Right renal cortex interstitium (tissue), 3 donors: Measurements from ENCODE around the gene FAM200C. TPM values are rescaled to one million over a fixed set of nuclear protein-coding genes. Genes with fewer than 3 reads are reported as not detected.
"Not testable (repeated sequence)": the region's sequence is repeated elsewhere in the genome, so short reads cannot be mapped to it uniquely, and the experiment has no call there.

ENCODE experiments used
- DNase-seq, 3 donors: peaks; one replicate each; pipeline ENCODE4 v3.0.0-alpha.2; 2013; ENCODE audit warnings: low read depth in 3 of 3, low spot score in 2 of 3
- polyA plus RNA-seq, 3 donors: library from polyadenylated mRNA; unstranded; fragments of 120-200 nt; gene quantifications; one replicate each; pipeline ENCODE4 v1.2.1, GENCODE V29; 2013; ENCODE audit not compliant: insufficient read length in 3 of 3

The FAM200C gene
- 10 to 100 TPM; 13.4 to 15.3 (median 14.5) TPM for polyA plus RNA-seq

DNA sequence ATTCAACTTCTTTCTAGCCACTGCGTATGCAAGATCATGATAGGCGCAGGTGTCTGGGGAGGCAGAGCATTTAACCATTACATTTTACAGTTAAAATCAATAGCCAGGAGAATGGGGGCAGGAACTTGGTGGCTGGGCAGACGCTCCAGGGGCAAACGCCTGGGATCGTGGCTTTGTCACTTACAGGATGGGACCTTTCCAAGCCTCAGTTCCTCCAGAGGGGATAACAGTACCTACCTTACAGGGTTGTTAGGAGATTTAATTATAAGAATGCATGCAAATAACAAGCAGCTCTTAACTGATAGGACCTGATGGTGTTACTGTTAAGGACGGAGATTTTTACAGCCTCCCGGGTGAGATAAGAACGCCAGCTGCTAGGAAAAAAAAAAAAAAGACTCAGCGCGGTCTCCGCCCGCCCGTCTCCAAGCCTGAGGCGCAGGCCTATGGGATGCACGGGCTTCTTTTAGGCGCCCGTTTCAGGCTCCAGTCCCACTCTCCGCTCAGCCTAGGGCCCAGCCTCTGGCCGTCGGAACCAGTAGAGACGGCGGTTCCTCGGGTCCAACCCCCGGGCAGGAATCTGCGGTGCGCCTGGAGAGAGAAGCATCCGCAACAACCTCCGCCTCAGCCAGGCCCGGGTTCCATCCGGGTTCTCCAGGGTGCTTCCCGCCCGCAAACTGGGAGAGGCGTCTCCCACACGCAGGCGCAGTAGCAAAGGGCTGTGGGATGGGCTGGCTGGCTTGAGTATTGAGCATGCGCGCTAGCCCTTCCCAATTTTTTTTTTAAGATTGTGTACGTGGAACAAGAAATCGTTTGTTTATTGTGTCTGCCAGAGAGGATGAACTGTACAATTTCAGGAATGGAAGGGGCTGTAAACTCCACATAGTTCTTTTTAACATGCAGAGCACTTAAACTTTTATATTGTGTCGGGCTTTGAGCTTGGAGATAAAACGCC, at the start of gene FAM200C:
Gene FAM200C, minus strand, starts transcription at position 653 of the 952 bp plus-strand sequence. CDS start 4,564 bp downstream, outside the sequence.
- peak; percentile 83 to 89 (median 86) for DNase-seq

- no peak for DNase-seq
Observed at GRCh38 chr5:160449458-160449857, 49.6 kb upstream of the FAM200C start.

DNA sequence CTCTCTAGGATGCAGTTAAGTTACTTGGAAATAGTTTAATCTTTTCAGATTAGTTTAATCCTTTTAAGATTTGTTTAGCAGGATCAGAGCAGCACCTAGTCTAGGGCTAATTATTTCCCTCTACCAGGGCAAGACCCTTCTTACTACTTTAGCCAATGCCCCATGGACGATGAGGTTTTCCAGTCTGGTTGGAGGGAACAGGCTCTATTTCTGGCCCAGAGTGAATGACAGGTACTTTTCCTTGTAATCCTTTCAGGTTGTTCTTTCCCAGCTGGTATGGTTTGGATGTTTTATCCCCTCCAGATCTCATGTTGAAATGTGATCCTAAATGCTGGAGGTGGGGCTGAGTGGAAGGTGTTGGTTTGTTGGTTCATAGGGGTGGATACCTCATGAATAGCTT, 49.0 kb upstream of the FAM200C start:
- DNase-seq, result no peak

DNA sequence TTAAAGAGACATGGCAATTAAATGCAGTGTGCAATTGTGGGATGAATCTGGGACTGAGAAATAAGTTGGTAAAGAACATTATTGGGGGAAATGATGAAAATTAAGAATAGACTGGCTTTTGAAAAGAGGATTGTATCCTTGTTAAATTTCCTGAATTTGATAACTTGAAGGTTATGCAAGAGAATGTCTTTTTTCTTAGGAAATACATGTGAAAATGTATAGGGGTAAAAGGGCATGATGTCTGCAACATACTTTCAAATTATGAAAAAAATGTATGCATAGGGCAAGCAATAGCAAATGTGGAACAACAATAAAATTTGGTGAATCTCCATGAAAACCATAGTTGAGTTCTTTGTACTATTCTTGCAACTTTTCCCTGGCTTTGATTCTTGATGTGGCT, 45.9 kb upstream of the FAM200C start:
- DNase-seq, result no peak

GRCh38 chr5:160445132-160445531, 45.3 kb upstream of the FAM200C start:
- no peak for DNase-seq

- DNase-seq, result no peak
Observed at GRCh38 chr5:160444407-160444806, 44.6 kb upstream of the FAM200C start.

GRCh38 chr5:160442824-160443431, 43.1 kb upstream of the FAM200C start:
- no peak for DNase-seq

DNA sequence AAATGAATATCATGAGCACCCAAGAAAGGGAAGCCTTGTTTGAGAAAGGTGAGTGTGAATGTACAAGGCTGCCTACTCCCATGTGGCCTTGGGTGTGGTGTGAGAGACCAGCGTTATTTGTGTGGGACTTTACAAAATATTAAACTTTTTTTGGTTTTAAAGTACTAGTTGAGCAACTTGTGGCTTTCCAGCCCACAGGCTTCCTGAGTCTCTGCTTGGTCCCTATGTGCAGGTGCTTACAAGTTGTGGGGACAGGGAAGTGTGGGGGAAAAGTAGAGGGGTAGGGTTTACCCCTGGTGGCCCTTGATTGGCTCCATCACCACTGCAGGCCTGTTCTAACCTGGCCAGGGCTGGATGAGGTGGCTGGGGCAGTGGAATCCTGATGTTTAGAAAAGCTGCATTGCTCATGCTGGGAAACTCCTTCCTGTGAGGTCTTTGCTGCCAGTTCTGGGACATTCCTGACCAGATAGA, 41.5 kb upstream of the FAM200C start:
- no peak for DNase-seq

- DNase-seq, result peak; percentile 66 to 80 (median 70)
Observed at GRCh38 chr5:160439205-160439600, 39.3 kb upstream of the FAM200C start.

GRCh38 chr5:160438316-160439204, 38.7 kb upstream of the FAM200C start:
- DNase-seq, result peak in 1 of 3 donors; percentile 58

DNA sequence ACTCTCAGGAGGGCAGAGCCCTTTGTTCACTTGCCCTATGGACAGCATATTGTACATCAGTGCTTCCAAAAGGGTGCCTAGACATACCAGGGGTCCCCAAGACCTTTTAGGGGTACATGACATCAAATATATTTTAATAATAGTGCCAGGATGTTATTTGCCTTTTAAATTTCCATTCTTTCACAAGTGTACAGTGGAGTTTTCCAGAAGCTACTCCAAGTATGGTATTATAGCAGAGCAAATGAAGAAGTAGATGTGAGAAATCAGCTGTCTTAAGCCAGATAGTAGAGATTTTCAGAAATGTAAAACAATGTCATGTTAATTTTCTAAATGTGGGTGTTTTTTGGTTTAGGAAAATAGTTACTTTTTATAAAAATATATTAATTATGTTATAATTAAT, 37.4 kb upstream of the FAM200C start:
- DNase-seq, result no peak

- DNase-seq, result not testable (repeated sequence)
Observed at GRCh38 chr5:160436661-160437060, 36.8 kb upstream of the FAM200C start.

GRCh38 chr5:160436017-160436416, 36.2 kb upstream of the FAM200C start:
- DNase-seq, result no peak

DNA sequence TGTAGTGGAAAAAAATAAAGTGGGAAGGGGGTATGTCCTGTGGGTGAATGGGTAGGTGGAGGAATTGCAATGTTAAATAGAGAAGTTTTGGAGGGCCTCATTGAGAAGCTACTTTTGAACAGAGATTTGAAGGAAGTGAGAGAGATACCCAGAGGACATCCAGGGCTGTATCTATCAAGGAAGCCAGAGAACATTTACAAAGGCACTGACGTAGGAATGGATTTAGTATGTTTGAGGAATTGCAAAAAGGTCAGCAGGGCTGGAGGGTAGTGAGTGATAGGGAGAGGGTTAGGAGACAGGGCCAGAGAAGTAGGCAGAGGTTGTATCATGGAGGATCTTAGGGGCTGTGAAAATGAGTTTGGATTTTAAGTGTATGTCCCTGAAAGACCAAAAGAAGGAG, 35.7 kb upstream of the FAM200C start:
- no peak for DNase-seq

DNA sequence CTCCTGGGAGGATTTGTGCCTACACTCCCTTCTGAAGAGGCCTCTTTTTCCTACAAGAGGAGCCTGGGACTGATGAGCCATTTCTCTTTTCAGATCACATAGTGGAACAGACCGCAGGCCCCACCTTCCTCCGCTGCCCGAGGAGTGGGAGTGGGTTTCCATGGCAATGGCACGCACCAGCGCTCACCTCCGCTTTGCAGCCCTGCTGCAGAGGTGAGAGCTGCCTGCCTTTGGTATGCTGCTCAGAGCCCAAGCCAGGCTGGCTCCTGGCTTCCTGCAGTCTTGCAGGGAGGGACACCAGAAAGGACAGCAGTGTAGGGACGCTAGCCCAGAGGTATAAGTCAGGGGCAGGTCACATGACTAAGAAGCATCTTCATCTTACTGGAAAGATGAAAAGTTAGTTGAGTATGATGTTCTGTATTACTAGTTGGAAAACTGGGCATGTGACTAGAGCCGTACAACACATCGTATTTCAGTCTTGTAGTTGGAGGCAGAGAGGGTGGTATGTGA, 34.2 kb upstream of the FAM200C start:
- DNase-seq, result peak; percentile 61 to 86 (median 65)

DNA sequence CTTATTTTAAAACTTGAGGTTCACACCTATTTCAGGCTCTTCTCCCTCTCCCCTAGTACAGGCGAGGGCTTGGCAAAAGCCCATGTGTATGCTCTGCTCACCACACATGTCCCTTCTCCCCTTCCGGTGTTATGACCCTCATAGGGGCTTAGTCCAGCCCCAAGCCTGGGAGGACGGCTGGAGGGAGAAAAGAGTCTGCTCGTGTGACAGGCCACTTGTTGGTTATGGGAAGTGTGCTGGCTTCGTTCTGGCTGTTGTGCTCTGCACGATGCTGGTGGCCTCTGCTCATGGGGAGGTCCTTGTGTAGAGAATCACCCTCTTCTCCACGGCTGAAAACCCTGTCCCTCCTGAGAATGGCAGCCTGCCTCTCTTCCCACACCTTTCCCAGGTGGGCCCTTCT, 32.9 kb upstream of the FAM200C start:
- DNase-seq, result no peak

DNA sequence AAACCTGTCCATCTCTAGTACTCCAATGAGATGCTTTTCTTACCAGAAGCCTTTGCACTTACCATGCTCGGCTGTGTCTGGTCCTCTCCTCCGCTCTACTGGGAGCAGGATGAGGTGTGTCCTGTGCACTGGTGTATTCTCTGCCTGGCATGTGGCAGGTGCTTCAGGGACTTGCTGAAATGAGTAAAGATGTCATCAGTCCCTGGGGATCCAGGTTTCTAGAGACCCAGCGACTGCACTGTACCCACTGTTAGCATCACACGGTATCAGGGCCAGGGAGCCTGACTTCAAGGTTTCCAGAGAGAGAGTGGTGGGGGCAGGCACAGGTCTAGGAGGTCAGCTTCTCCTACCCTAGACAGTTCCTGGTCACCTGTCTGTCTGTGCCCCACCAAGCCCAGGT, 32.3 kb upstream of the FAM200C start:
- DNase-seq, result no peak

GRCh38 chr5:160427607-160428006, 27.8 kb upstream of the FAM200C start:
- no peak for DNase-seq

- no peak for DNase-seq
Observed at GRCh38 chr5:160423099-160423498, 23.2 kb upstream of the FAM200C start.

GRCh38 chr5:160421625-160422258, 21.9 kb upstream of the FAM200C start, which contains the start of gene PTTG1:
Gene PTTG1, plus strand, starts transcription at chr5:160421855. Its CDS starts 458 bp downstream, at chr5:160422313.
- DNase-seq, result peak; percentile 91 to 96 (median 96)
